Measurements from ENCODE around the gene SLC12A7.

- no peak for TF ChIP-seq ZBTB1 (CRISPR knock-in tag; IDR thresholded peaks at IDR 0.05; ENCODE audit: borderline replicate concordance)
- no peak for TF ChIP-seq ZKSCAN8 (CRISPR knock-in tag; IDR thresholded peaks at IDR 0.05; ENCODE audit: borderline replicate concordance)
- no peak for TF ChIP-seq TCF12 (IDR thresholded peaks at IDR 0.05)
- no peak for TF ChIP-seq TCF12 (CRISPR knock-in tag; IDR thresholded peaks at IDR 0.05)
- no peak for TF ChIP-seq ZNF780A (CRISPR knock-in tag; IDR thresholded peaks at IDR 0.05)
- TF ChIP-seq BCL3 (CRISPR knock-in tag; IDR thresholded peaks at IDR 0.05), result no peak
- TF ChIP-seq MXD1 (CRISPR knock-in tag; IDR thresholded peaks at IDR 0.05), result no peak
- no peak for TF ChIP-seq JUND (CRISPR knock-in tag; IDR thresholded peaks at IDR 0.05)
- TF ChIP-seq, protein P1, sequence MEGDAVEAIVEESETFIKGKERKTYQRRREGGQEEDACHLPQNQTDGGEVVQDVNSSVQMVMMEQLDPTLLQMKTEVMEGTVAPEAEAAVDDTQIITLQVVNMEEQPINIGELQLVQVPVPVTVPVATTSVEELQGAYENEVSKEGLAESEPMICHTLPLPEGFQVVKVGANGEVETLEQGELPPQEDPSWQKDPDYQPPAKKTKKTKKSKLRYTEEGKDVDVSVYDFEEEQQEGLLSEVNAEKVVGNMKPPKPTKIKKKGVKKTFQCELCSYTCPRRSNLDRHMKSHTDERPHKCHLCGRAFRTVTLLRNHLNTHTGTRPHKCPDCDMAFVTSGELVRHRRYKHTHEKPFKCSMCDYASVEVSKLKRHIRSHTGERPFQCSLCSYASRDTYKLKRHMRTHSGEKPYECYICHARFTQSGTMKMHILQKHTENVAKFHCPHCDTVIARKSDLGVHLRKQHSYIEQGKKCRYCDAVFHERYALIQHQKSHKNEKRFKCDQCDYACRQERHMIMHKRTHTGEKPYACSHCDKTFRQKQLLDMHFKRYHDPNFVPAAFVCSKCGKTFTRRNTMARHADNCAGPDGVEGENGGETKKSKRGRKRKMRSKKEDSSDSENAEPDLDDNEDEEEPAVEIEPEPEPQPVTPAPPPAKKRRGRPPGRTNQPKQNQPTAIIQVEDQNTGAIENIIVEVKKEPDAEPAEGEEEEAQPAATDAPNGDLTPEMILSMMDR (CRISPR knock-in tag; IDR thresholded peaks at IDR 0.05), result no peak
Measured at GRCh38 chr5:1002836-1003235, 109.0 kb downstream of the SLC12A7 start.
